K562 (cell line): ENCODE data around the gene RBFA. TPM values are rescaled to one million over a fixed set of nuclear protein-coding genes. Genes with fewer than 3 reads are reported as not detected.

Experiments used
- BHLHE40 ChIP-seq: IDR thresholded peaks from 2 replicates; pipeline ENCODE4 v1.6.1; 2011; ENCODE audit warnings: low read length, improper control_type of control experiment
- BRF1 ChIP-seq: IDR thresholded peaks from 3 replicates; pipeline ENCODE4 v1.6.1; 2011; ENCODE audit warnings: borderline replicate concordance, mild to moderate bottlenecking; ENCODE audit not compliant: insufficient read length; ENCODE audit errors: extremely low read depth
- FUS ChIP-seq: fragments of 200-400 bp; formaldehyde crosslinking; optimal IDR thresholded peaks from 2 replicates; pipeline ENCODE3; 2017; ENCODE audit warnings: low read depth, low read length
- NFE2L1 ChIP-seq: fragments of 450-650 bp; IDR thresholded peaks from 2 replicates; pipeline ENCODE4 v1.6.1; 2016; ENCODE audit warnings: missing genetic modification characterization, low read depth, mild to moderate bottlenecking, missing compliant biosample characterization, moderate library complexity, borderline replicate concordance
- RBFOX2 ChIP-seq: fragments of 200-400 bp; formaldehyde crosslinking; IDR thresholded peaks from 2 replicates; pipeline ENCODE4 v1.6.1; 2017; ENCODE audit warnings: low read depth, mild to moderate bottlenecking, low read length, moderate library complexity
- RFX5 ChIP-seq: IDR thresholded peaks from 2 replicates; pipeline ENCODE4 v1.6.1; 2011; ENCODE audit warnings: low read depth, mild to moderate bottlenecking, improper control_type of control experiment, low read length
- SAFB2 ChIP-seq: fragments of 200-400 bp; formaldehyde crosslinking; IDR thresholded peaks from 2 replicates; pipeline ENCODE4 v1.6.1; 2018; ENCODE audit warnings: borderline replicate concordance, low read length, low read depth, moderate library complexity; ENCODE audit not compliant: severe bottlenecking
- SMARCA4 ChIP-seq: fragments of 450-650 bp; IDR thresholded peaks from 2 replicates; pipeline ENCODE4 v1.6.1; 2016
- STAT5B ChIP-seq: fragments of 250-450 bp; sonication (Bioruptor Pico); IDR thresholded peaks from 2 replicates; pipeline ENCODE4 v1.8.0; 2021; ENCODE audit warnings: mild to moderate bottlenecking, inconsistent platforms
- TAF15 ChIP-seq: fragments of 200-400 bp; formaldehyde crosslinking; IDR thresholded peaks from 2 replicates; pipeline ENCODE4 v1.6.1; 2017; ENCODE audit warnings: mild to moderate bottlenecking, low read depth, low read length, moderate library complexity
- WHSC1 ChIP-seq: IDR thresholded peaks from one replicate; pipeline ENCODE4 v1.6.1; 2012; ENCODE audit warnings: low read length, control low read depth, inconsistent platforms
- ZNF121 ChIP-seq: sonication (generic); formaldehyde crosslinking; conservative IDR thresholded peaks from 2 replicates; pipeline ENCODE4 v1.8.0; 2022; ENCODE audit warnings: missing genetic modification reagents
- ZNF217 ChIP-seq: sonication (generic); formaldehyde crosslinking; IDR thresholded peaks from 2 replicates; pipeline ENCODE4 v1.8.0; 2022; ENCODE audit warnings: mild to moderate bottlenecking, missing genetic modification reagents
- polyA plus RNA-seq, 8 experiments: library from polyadenylated mRNA; depleted of rRNA in 4 of 8; stranded (reverse) in 5 of 8; unstranded in 3 of 8; fragments of >200 nt; fragmentation: Nextera tagmentation in 2 of 8; fragmentation: Illumina TruSeq in 1 of 8; extraction: Ambion mirVana in 2 of 8; extraction: Trizol in 1 of 8; gene quantifications; 2 replicates each; pipeline versions ENCODE4 v1.2.1 to v1.2.3, GENCODE V29; 2011 to 2014; ENCODE audit warnings: inconsistent platforms in 1 of 8, missing spikeins in 1 of 8
- total RNA-seq, 7 experiments: library from RNA; depleted of rRNA in 6 of 7; stranded (reverse); fragments of >200 nt in 6 of 7; fragmentation: Illumina TruSeq in 2 of 7; extraction: Trizol in 2 of 7; gene quantifications; 2 replicates each; pipeline versions ENCODE4 v1.2.1 to v1.2.3, GENCODE V29; 2011 to 2021; ENCODE audit warnings: low replicate concordance in 1 of 7
- TF ChIP-seq, protein P1 (sequence below): sonication (generic); formaldehyde crosslinking; IDR thresholded peaks from 2 replicates; pipeline ENCODE4 v1.8.1; 2023; ENCODE audit warnings: mild to moderate bottlenecking, missing genetic modification reagents, moderate library complexity
- TF ChIP-seq, protein P2 (sequence below): sonication (generic); formaldehyde crosslinking; IDR thresholded peaks from 2 replicates; pipeline ENCODE4 v1.9.0; 2022; ENCODE audit warnings: mild to moderate bottlenecking, missing genetic modification reagents
- TF ChIP-seq, protein P3 (sequence below): IDR thresholded peaks from 3 replicates; pipeline ENCODE4 v1.6.1; 2011; ENCODE audit warnings: borderline replicate concordance, mild to moderate bottlenecking, moderate library complexity; ENCODE audit not compliant: insufficient read length; ENCODE audit errors: extremely low read depth
- TF ChIP-seq, protein P4 (sequence below): fragments of 450-650 bp; formaldehyde crosslinking; IDR thresholded peaks from 2 replicates; pipeline ENCODE4 v1.4.0; 2022; ENCODE audit warnings: mild to moderate bottlenecking, moderate library complexity
- TF ChIP-seq, protein P5 (sequence below): fragments of 250-450 bp; sonication (Bioruptor Pico); IDR thresholded peaks from 2 replicates; pipeline ENCODE4 v1.5.0; 2021
- TF ChIP-seq, protein P6 (sequence below), 2 experiments: fragments of 250-450 bp in 1 of 2; fragments of 450-650 bp in 1 of 2; sonication (Bioruptor Pico) in 1 of 2; IDR thresholded peaks; 2 replicates each; pipeline versions ENCODE4 v1.6.1 to v1.8.0; 2016 to 2021; ENCODE audit warnings: mild to moderate bottlenecking in 2 of 2, moderate library complexity in 2 of 2, missing compliant biosample characterization in 1 of 2, missing genetic modification characterization in 1 of 2

The RBFA gene
- total and polyA plus RNA-seq, 9 of the 15 experiments (the other 6 are each of a cell fraction or from before 2014, with no cell fraction given): 3.4 to 41.9 (median 25.8) TPM

DNA sequence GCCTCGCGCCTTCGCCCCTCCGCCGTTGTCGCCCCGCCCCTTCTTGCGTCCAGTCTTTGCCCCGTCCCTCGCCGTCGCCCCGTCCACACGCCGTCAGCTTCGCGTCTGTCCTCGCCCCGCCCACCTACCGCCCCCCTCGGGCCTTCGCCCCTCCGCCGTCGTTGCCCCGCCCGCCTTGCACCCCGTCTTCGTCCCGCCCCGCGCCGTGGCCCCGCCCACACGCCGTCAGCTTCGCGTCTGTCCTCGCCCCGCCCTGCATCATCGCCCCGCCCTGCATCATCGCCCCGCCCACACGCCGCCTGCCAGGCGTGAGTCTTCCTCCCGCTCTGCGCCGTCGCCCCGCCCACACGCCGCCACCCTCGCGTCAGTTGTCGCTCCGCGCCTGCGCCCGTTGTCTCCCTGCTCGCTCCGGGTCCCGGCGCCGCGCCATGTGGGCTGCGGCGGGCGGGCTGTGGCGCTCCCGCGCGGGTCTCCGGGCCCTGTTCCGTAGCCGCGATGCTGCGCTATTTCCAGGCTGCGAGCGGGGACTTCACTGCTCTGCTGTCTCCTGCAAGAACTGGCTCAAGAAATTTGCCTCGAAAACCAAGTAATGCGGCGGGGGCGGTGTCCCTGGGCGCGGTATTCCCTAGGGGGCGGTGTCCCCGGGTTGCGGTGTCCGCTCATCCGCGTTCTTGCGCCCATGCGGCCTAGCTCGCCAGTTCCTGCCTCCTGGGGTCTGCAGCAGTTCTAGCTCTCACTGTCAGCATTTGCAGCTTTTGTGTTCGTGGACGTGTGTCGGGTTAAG lies at the start of gene RBFA (continued):
- TF ChIP-seq, protein P1, sequence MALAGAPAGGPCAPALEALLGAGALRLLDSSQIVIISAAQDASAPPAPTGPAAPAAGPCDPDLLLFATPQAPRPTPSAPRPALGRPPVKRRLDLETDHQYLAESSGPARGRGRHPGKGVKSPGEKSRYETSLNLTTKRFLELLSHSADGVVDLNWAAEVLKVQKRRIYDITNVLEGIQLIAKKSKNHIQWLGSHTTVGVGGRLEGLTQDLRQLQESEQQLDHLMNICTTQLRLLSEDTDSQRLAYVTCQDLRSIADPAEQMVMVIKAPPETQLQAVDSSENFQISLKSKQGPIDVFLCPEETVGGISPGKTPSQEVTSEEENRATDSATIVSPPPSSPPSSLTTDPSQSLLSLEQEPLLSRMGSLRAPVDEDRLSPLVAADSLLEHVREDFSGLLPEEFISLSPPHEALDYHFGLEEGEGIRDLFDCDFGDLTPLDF (CRISPR knock-in tag): no peak
- TF ChIP-seq, protein P2, sequence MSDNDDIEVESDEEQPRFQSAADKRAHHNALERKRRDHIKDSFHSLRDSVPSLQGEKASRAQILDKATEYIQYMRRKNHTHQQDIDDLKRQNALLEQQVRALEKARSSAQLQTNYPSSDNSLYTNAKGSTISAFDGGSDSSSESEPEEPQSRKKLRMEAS (CRISPR knock-in tag): peak; percentile 85
- TF ChIP-seq SAFB2: no peak
- TF ChIP-seq, protein P3, sequence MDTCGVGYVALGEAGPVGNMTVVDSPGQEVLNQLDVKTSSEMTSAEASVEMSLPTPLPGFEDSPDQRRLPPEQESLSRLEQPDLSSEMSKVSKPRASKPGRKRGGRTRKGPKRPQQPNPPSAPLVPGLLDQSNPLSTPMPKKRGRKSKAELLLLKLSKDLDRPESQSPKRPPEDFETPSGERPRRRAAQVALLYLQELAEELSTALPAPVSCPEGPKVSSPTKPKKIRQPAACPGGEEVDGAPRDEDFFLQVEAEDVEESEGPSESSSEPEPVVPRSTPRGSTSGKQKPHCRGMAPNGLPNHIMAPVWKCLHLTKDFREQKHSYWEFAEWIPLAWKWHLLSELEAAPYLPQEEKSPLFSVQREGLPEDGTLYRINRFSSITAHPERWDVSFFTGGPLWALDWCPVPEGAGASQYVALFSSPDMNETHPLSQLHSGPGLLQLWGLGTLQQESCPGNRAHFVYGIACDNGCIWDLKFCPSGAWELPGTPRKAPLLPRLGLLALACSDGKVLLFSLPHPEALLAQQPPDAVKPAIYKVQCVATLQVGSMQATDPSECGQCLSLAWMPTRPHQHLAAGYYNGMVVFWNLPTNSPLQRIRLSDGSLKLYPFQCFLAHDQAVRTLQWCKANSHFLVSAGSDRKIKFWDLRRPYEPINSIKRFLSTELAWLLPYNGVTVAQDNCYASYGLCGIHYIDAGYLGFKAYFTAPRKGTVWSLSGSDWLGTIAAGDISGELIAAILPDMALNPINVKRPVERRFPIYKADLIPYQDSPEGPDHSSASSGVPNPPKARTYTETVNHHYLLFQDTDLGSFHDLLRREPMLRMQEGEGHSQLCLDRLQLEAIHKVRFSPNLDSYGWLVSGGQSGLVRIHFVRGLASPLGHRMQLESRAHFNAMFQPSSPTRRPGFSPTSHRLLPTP: no peak
- no peak for TF ChIP-seq SMARCA4
- TF ChIP-seq, protein P4, sequence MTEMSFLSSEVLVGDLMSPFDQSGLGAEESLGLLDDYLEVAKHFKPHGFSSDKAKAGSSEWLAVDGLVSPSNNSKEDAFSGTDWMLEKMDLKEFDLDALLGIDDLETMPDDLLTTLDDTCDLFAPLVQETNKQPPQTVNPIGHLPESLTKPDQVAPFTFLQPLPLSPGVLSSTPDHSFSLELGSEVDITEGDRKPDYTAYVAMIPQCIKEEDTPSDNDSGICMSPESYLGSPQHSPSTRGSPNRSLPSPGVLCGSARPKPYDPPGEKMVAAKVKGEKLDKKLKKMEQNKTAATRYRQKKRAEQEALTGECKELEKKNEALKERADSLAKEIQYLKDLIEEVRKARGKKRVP (CRISPR knock-in tag): no peak
- TF ChIP-seq BHLHE40: no peak
- no peak for TF ChIP-seq WHSC1
- peak; percentile 91 for TF ChIP-seq RBFOX2
- no peak for TF ChIP-seq NFE2L1 (tag)
- TF ChIP-seq, protein P5, sequence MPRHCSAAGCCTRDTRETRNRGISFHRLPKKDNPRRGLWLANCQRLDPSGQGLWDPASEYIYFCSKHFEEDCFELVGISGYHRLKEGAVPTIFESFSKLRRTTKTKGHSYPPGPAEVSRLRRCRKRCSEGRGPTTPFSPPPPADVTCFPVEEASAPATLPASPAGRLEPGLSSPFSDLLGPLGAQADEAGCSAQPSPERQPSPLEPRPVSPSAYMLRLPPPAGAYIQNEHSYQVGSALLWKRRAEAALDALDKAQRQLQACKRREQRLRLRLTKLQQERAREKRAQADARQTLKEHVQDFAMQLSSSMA (CRISPR knock-in tag): no peak
- no peak for TF ChIP-seq ZNF121
- TF ChIP-seq STAT5B (CRISPR knock-in tag): no peak
- no peak for TF ChIP-seq FUS
- TF ChIP-seq TAF15: no peak
- TF ChIP-seq, protein P6, sequence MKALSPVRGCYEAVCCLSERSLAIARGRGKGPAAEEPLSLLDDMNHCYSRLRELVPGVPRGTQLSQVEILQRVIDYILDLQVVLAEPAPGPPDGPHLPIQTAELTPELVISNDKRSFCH (CRISPR knock-in tag; IDR thresholded peaks at IDR 0.05): no peak
- TF ChIP-seq, protein P6 (tag; IDR thresholded peaks at IDR 0.05): 0 out of 2 replicates have a peak, but pooled peaks have one; percentile 45
- TF ChIP-seq ZNF217 (CRISPR knock-in tag): no peak
- TF ChIP-seq BRF1: no peak
- TF ChIP-seq RFX5: no peak
